SK-N-SH (cell line): ENCODE results near the gene DNASE1L2.

Experiments used
- CTCF ChIP-seq: fragments of 200-600 bp; sonication (generic); IDR thresholded peaks from 2 replicates; pipeline ENCODE4 v1.6.1; 2017; ENCODE audit warnings: antibody characterized with exemption, mild to moderate bottlenecking, moderate library complexity
- EZH2phosphoT487 ChIP-seq: fragments of 200-600 bp; sonication (generic); IDR thresholded peaks from 2 replicates; pipeline ENCODE4 v1.6.1; 2017; ENCODE audit warnings: low read depth, mixed run types, mild to moderate bottlenecking, antibody characterized with exemption, moderate library complexity, borderline replicate concordance
- GATA2 ChIP-seq: sonication (generic); formaldehyde crosslinking; IDR thresholded peaks from 2 replicates; pipeline ENCODE4 v1.5.0; 2020; ENCODE audit warnings: mild to moderate bottlenecking, missing genetic modification reagents
- MAX ChIP-seq: IDR thresholded peaks from 2 replicates; pipeline ENCODE4 v1.4.0; 2012; ENCODE audit warnings: low read depth
- NFIC ChIP-seq: IDR thresholded peaks from 2 replicates; pipeline ENCODE4 v1.4.0; 2012; ENCODE audit warnings: borderline replicate concordance
- POLR2AphosphoS5 ChIP-seq: IDR thresholded peaks from 2 replicates; pipeline ENCODE4 v1.6.1; 2012; ENCODE audit warnings: low read depth, low read length
- TAF1 ChIP-seq: IDR thresholded peaks from 2 replicates; pipeline ENCODE4 v1.6.1; 2012; ENCODE audit warnings: low read depth, mild to moderate bottlenecking, low read length, moderate library complexity, borderline replicate concordance
- TCF12 ChIP-seq: IDR thresholded peaks from 2 replicates; pipeline ENCODE4 v1.4.0; 2012
- TEAD4 ChIP-seq: IDR thresholded peaks from 2 replicates; pipeline ENCODE4 v1.4.0; 2012; ENCODE audit warnings: mild to moderate bottlenecking, borderline replicate concordance; ENCODE audit not compliant: insufficient read depth
- ZBTB33 ChIP-seq: IDR thresholded peaks from 2 replicates; pipeline ENCODE4 v1.4.0; 2012; ENCODE audit warnings: low read depth, borderline replicate concordance

- TF ChIP-seq CTCF (no peak), POLR2AphosphoS5 (no peak), NFIC (no peak), MAX (no peak), GATA2 (CRISPR knock-in tag) (no peak), TAF1 (no peak), EZH2phosphoT487 (no peak), TEAD4 (no peak), TCF12 (no peak), ZBTB33 (no peak)
These were observed 45.4 kb upstream of the DNASE1L2 start for GRCh38 chr16:2190659-2191445.
